A549 (cell line): Measurements from ENCODE around the gene LPCAT4.

Source experiments
- CBX2 ChIP-seq: fragments of 200-600 bp; sonication (generic); IDR thresholded peaks from 2 replicates; pipeline ENCODE4 v1.6.1; 2016; ENCODE audit warnings: low read depth, mild to moderate bottlenecking, borderline replicate concordance
- EP300 ChIP-seq, 2 experiments: fragments of >200 bp; sonication (Bioruptor Twin); formaldehyde crosslinking; IDR thresholded peaks; 2 replicates in 1 of 2; 3 replicates in 1 of 2; pipeline ENCODE4 v1.6.1; 2016 to 2017
- JUN ChIP-seq, 2 experiments: fragments of >200 bp; sonication (Bioruptor Twin); formaldehyde crosslinking; IDR thresholded peaks; 2 replicates in 1 of 2; 3 replicates in 1 of 2; pipeline ENCODE4 v1.6.1; 2016 to 2017
- KDM1A ChIP-seq: fragments of 200-600 bp; sonication (generic); IDR thresholded peaks from 2 replicates; pipeline ENCODE4 v1.6.1; 2016; ENCODE audit warnings: low read depth, mild to moderate bottlenecking
- KDM5A ChIP-seq: fragments of 200-600 bp; sonication (generic); IDR thresholded peaks from 2 replicates; pipeline ENCODE4 v1.6.1; 2016; ENCODE audit warnings: antibody characterized with exemption, mild to moderate bottlenecking
- MAFK ChIP-seq: fragments of 450-650 bp; IDR thresholded peaks from 2 replicates; pipeline ENCODE4 v1.6.1; 2014; ENCODE audit not compliant: partially characterized antibody
- NR3C1 ChIP-seq: fragments of >200 bp; sonication (Bioruptor Twin); formaldehyde crosslinking; IDR thresholded peaks from 3 replicates; pipeline ENCODE4 v1.6.1; 2017
- POLR2A ChIP-seq: IDR thresholded peaks from 2 replicates; pipeline ENCODE4 v1.6.1; 2012; ENCODE audit warnings: mild to moderate bottlenecking, low read length
- RAD21 ChIP-seq, 2 experiments: fragments of >200 bp in 1 of 2; sonication (Bioruptor Twin) in 1 of 2; formaldehyde crosslinking in 1 of 2; IDR thresholded peaks in 1 of 2; conservative IDR thresholded peaks in 1 of 2; 2 replicates in 1 of 2; 3 replicates in 1 of 2; pipeline ENCODE4 v1.6.1; 2012 to 2018; ENCODE audit warnings: inconsistent platforms in 1 of 2
- RCOR1 ChIP-seq: fragments of 150-350 bp; IDR thresholded peaks from 2 replicates; pipeline ENCODE4 v1.6.1; 2014; ENCODE audit warnings: antibody characterized with exemption, low read length, low read depth
- SMC3 ChIP-seq: fragments of >200 bp; sonication (Bioruptor Twin); formaldehyde crosslinking; IDR thresholded peaks from 3 replicates; pipeline ENCODE4 v1.6.1; 2018; ENCODE audit warnings: inconsistent platforms
- TF ChIP-seq, protein P1 (sequence below): fragments of >200 bp; sonication (Bioruptor Twin); formaldehyde crosslinking; IDR thresholded peaks from 3 replicates; pipeline ENCODE4 v1.5.1; 2016
- TF ChIP-seq, protein P2 (sequence below): fragments of 450-650 bp; IDR thresholded peaks from 2 replicates; pipeline ENCODE4 v1.6.1; 2014; ENCODE audit warnings: antibody characterized with exemption
- TF ChIP-seq, protein P3 (sequence below): fragments of 250-450 bp; sonication (Bioruptor Pico); IDR thresholded peaks from 2 replicates; pipeline ENCODE4 v1.5.0; 2021; ENCODE audit warnings: mild to moderate bottlenecking, moderate library complexity, borderline replicate concordance

DNA sequence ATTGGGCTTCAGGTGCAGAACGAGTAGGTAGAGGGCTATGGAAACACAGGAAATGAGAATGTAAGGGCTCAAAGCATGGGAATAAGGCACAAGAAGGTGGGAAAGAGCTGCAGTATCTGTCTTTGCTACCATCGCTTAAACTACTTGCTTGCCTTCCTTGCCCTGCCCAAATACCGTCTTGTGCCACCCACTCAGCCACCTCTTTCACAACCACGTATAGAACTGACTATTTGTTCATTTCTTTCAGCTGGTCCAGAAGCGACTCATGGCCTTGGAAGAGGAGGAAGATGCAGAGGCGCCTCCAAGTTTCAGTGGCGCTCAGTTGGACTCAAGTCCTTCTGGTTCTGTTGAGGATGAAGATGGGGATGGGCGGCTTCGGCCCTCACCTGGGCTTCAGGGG, 11.8 kb downstream of the LPCAT4 start:
- no peak for TF ChIP-seq POLR2A
- no peak for TF ChIP-seq SMC3
- TF ChIP-seq, protein P1, sequence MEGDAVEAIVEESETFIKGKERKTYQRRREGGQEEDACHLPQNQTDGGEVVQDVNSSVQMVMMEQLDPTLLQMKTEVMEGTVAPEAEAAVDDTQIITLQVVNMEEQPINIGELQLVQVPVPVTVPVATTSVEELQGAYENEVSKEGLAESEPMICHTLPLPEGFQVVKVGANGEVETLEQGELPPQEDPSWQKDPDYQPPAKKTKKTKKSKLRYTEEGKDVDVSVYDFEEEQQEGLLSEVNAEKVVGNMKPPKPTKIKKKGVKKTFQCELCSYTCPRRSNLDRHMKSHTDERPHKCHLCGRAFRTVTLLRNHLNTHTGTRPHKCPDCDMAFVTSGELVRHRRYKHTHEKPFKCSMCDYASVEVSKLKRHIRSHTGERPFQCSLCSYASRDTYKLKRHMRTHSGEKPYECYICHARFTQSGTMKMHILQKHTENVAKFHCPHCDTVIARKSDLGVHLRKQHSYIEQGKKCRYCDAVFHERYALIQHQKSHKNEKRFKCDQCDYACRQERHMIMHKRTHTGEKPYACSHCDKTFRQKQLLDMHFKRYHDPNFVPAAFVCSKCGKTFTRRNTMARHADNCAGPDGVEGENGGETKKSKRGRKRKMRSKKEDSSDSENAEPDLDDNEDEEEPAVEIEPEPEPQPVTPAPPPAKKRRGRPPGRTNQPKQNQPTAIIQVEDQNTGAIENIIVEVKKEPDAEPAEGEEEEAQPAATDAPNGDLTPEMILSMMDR, result no peak
- TF ChIP-seq, protein P2, sequence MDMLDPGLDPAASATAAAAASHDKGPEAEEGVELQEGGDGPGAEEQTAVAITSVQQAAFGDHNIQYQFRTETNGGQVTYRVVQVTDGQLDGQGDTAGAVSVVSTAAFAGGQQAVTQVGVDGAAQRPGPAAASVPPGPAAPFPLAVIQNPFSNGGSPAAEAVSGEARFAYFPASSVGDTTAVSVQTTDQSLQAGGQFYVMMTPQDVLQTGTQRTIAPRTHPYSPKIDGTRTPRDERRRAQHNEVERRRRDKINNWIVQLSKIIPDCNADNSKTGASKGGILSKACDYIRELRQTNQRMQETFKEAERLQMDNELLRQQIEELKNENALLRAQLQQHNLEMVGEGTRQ, result no peak
- TF ChIP-seq RAD21 (conservative IDR thresholded peaks at IDR 0.05 in 1 of 2, IDR thresholded peaks at IDR 0.05 in 1 of 2), result no peak
- no peak for TF ChIP-seq KDM5A
- no peak for TF ChIP-seq MAFK
- no peak for TF ChIP-seq EP300 (IDR thresholded peaks at IDR 0.05)
- TF ChIP-seq RCOR1, result no peak
- TF ChIP-seq, protein P3, sequence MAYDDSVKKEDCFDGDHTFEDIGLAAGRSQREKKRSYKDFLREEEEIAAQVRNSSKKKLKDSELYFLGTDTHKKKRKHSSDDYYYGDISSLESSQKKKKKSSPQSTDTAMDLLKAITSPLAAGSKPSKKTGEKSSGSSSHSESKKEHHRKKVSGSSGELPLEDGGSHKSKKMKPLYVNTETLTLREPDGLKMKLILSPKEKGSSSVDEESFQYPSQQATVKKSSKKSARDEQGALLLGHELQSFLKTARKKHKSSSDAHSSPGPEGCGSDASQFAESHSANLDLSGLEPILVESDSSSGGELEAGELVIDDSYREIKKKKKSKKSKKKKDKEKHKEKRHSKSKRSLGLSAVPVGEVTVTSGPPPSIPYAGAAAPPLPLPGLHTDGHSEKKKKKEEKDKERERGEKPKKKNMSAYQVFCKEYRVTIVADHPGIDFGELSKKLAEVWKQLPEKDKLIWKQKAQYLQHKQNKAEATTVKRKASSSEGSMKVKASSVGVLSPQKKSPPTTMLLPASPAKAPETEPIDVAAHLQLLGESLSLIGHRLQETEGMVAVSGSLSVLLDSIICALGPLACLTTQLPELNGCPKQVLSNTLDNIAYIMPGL (CRISPR knock-in tag), result no peak
- TF ChIP-seq KDM1A, result no peak
- TF ChIP-seq JUN (IDR thresholded peaks at IDR 0.05), result no peak
- no peak for TF ChIP-seq NR3C1
- no peak for TF ChIP-seq CBX2
